ENCODE results near the gene NPAS3. TPM values are rescaled to one million over a fixed set of nuclear protein-coding genes. Genes with fewer than 3 reads are reported as not detected.

The NPAS3 gene
- total and polyA plus RNA-seq, 2 of the 8 experiments (the other 6 are each of a cell fraction or from before 2014, with no cell fraction given) = 0.11 to 0.60 TPM

GRCh38 chr14:33676135-33676566 is 737.5 kb downstream of the NPAS3 start:
- DNase-seq (ENCODE audit: low read depth in 1 of 2, low spot score in 2 of 2) (peak; percentile 36 to 73), FAIRE-seq (peak; percentile 88)
- no peaks in the 10 kb centered on the region for H3K36me3 ChIP-seq (ENCODE audit: control insufficient read depth in 2 of 4, insufficient read depth in 4 of 4, low read length in 3 of 4)
- no peak overlapping the region for H3K14ac ChIP-seq (ENCODE audit: insufficient read length)
- H3K9ac ChIP-seq (replicated peaks in 1 of 4; ENCODE audit: extremely low read depth in 1 of 4, low read depth in 3 of 4, low read length in 3 of 4) = no peak overlapping the region
- no peaks in the 10 kb centered on the region for H3K4me1 ChIP-seq (replicated peaks in 1 of 4; ENCODE audit: control insufficient read depth in 3 of 4, insufficient read depth in 4 of 4, low read length in 3 of 4)
- H3K56ac ChIP-seq (replicated peaks; ENCODE audit: insufficient read length, low read depth, low read length) = no peak overlapping the region
- no peaks in the 10 kb centered on the region for H3K79me1 ChIP-seq (ENCODE audit: low read depth, low read length)
- H2BK5ac ChIP-seq (ENCODE audit: low read depth, low read length) = no peak overlapping the region
- no peak overlapping the region for H3K4me3 ChIP-seq (ENCODE audit: extremely low read depth in 1 of 4, insufficient read depth in 2 of 4, low read depth in 3 of 4, low read length in 4 of 4)
- H2BK15ac ChIP-seq (ENCODE audit: low read length) = no peak overlapping the region
- H3K27ac ChIP-seq (ENCODE audit: low read depth, low read length) = no peak overlapping the region
- no peak overlapping the region for H4K91ac ChIP-seq (replicated peaks; ENCODE audit: insufficient read length, low read length)
- no peak overlapping the region for H2BK120ac ChIP-seq (replicated peaks; ENCODE audit: low read depth, low read length)
- H4K8ac ChIP-seq (ENCODE audit: extremely low read depth, insufficient read depth, low read length) = no peak overlapping the region; the same call in 1 of the 2 replicates
- H3K4me2 ChIP-seq (ENCODE audit: insufficient read depth in 1 of 2, low read depth in 2 of 2, low read length in 2 of 2) = peak overlapping the region in 1 of 2 experiments; percentile 27; a peak in 2 of 4 replicates
- no peaks in the 10 kb centered on the region for H3K23me2 ChIP-seq (ENCODE audit: low read depth, low read length)
- H2BK12ac ChIP-seq (ENCODE audit: low read depth, low read length) = no peak overlapping the region
- H3K18ac ChIP-seq (ENCODE audit: extremely low read depth, low read length) = no peak overlapping the region
- no peaks in the 10 kb centered on the region for H3K27me3 ChIP-seq (replicated peaks in 1 of 4; ENCODE audit: control insufficient read depth in 3 of 4, extremely low read depth in 1 of 4, insufficient read depth in 3 of 4, low read length in 3 of 4)
- H2AK5ac ChIP-seq (ENCODE audit: low read depth, low read length) = no peak overlapping the region
- no peaks in the 10 kb centered on the region for H3K9me3 ChIP-seq (ENCODE audit: insufficient read depth in 2 of 2, low read depth in 1 of 2, low read length in 1 of 2)
- H3K4ac ChIP-seq (replicated peaks; ENCODE audit: insufficient read length, low read depth, low read length) = no peak overlapping the region
- no peak overlapping the region for H2AFZ ChIP-seq (ENCODE audit: low read length)
- no peaks in the 10 kb centered on the region for H4K20me1 ChIP-seq (replicated peaks in 1 of 2; ENCODE audit: control insufficient read depth in 1 of 2, insufficient read depth in 2 of 2, low read length in 2 of 2)
- POLR2A ChIA-PET (ENCODE audit: partially characterized antibody) = interaction anchor here (1.4 kb wide), 1 partner anchor 11 kb away, joined by 3 read pairs; no protein-coding TSS in a partner anchor
- no peak overlapping the region for H2BK20ac ChIP-seq (ENCODE audit: low read length)
- CTCF ChIA-PET (ENCODE audit: partially characterized antibody) = interaction anchor here (0.6 to 2.6 kb wide), 41 partner anchors 9 to 517 kb away, joined by 3 to 21 read pairs (median 4); no protein-coding TSS in a partner anchor
- 17% methylated on average over 7 of the region's 7 CpGs; no CpG with 5 or more reads in 1 of the 2 experiments for WGBS, 2 experiments (ENCODE audit: extremely low coverage in 1 of 2, insufficient coverage in 1 of 2, insufficient read length in 1 of 2, insufficient replicate concordance in 2 of 2, low coverage in 1 of 2, low lambda C conversion rate in 2 of 2, missing lambda C conversion rate in 1 of 2)
- H3K79me2 ChIP-seq (ENCODE audit: control insufficient read depth in 1 of 2, insufficient read depth in 2 of 2, low read length in 2 of 2) = no peaks in the 10 kb centered on the region
- H4K5ac ChIP-seq (ENCODE audit: insufficient read length, low read depth, low read length) = no peak overlapping the region
- no peak overlapping the region for H3K23ac ChIP-seq (ENCODE audit: insufficient read length)
- TF ChIP-seq E2F6 (IDR thresholded peaks at IDR 0.05) = 0 out of 2 replicates have a peak, but pooled peaks have one; percentile 37
- peak; percentile 56 to 73 (median 69) for TF ChIP-seq CTCF (IDR thresholded peaks at IDR 0.05; ENCODE audit: control extremely low read depth in 1 of 3, insufficient read depth in 1 of 3, low read depth in 1 of 3, low read length in 3 of 3)
- peak; percentile 82 to 90 for TF ChIP-seq RAD21 (IDR thresholded peaks at IDR 0.05 in 1 of 2, conservative IDR thresholded peaks at IDR 0.05 in 1 of 2; ENCODE audit: low read depth in 2 of 2, low read length in 2 of 2)
- TF ChIP-seq POU5F1 (IDR thresholded peaks at IDR 0.05; ENCODE audit: low read depth, low read length) = no peak
- peak; percentile 91 to 95; a peak in 3 of 4 replicates for TF ChIP-seq SIN3A (conservative IDR thresholded peaks at IDR 0.05 in 1 of 2, IDR thresholded peaks at IDR 0.05 in 1 of 2; ENCODE audit: low read depth in 1 of 2, low read length in 2 of 2)
- no peak for TF ChIP-seq CREB1 (IDR thresholded peaks at IDR 0.05)
- TF ChIP-seq USF2 (IDR thresholded peaks at IDR 0.05; ENCODE audit: low read length) = peak; percentile 90

All from H1 (cell line).